ENCODE data around the gene APEX2. TPM values are rescaled to one million over a fixed set of nuclear protein-coding genes. Genes with fewer than 3 reads are reported as not detected.
"Not testable (repeated sequence)": the region's sequence is repeated elsewhere in the genome, so short reads cannot be mapped to it uniquely, and the experiment has no call there.

Gene APEX2
- total RNA-seq, 1 experiment from 2014 or later, result 14.0 TPM

DNA sequence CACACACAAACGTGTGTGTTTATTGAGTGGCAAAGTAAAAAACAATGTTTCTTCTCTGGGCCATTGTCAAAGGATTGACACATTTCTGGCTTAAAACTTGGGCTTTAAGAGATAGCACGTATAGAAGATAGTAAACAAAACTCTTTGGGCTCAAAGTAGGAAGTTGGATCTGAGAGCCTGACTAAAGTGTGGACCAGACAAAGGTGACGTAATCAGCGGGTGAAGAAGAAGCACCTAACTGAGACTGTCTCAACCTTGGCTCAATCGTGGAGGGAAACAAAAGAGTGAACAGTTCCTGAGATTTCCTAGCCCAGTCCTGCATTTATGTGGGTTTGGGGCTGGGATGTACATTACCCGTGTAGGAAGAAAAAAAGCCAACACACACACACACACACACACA, 19.8 kb upstream of the APEX2 start:
- Mint-ChIP-seq H3K4me1 (ENCODE audit: insufficient read depth, unreplicated experiment) (no peaks in the 10 kb centered on the region), H3K9me3 (ENCODE audit: unreplicated experiment) (no peaks in the 10 kb centered on the region), H3K4me3 (ENCODE audit: unreplicated experiment) (no peak overlapping the region), H3K27ac (ENCODE audit: low read depth, unreplicated experiment) (no peak overlapping the region), H3K36me3 (ENCODE audit: insufficient read depth, unreplicated experiment) (no peaks in the 10 kb centered on the region), H3K27me3 (ENCODE audit: insufficient read depth, unreplicated experiment) (peaks cover 66% of the 10 kb centered on the region)
- ChIA-PET POLR2A (no interaction called here), CTCF (interaction anchor here (0.5 kb wide), 1 partner anchor 170 kb away, joined by 3 read pairs; no protein-coding TSS in a partner anchor)
- intact Hi-C loops (cut with micrococcal nuclease), result no loop called here
- TF ChIP-seq CTCF (IDR thresholded peaks at IDR 0.05; ENCODE audit: unreplicated experiment), result no peak
- BruUV-seq (replicated peaks), result no TSS peak
- DNase-seq (ENCODE audit: unreplicated experiment), result no peak

DNA sequence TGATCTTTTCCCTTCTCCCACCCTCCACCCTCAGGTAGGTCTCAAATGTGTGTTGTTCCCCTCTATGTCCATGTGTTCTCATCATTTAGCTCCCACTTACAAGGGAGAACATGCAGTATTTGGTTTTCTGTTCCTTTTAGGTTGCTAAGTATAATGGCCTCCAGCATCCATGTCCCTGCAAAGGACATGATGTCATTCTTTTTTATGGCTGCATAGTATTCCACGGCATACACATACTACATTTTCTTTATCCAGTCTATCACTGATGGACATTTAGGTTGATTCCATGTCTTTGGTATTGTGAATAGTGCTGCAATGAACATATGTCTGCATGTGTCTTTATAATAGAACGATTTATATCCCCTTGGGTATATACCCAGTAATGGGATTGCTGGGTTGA, 16.9 kb upstream of the APEX2 start:
- DNase-seq (ENCODE audit: unreplicated experiment); H3K4me1 Mint-ChIP-seq (ENCODE audit: insufficient read depth, unreplicated experiment); H3K4me3 Mint-ChIP-seq (ENCODE audit: unreplicated experiment); POLR2A ChIA-PET; H3K36me3 Mint-ChIP-seq (ENCODE audit: insufficient read depth, unreplicated experiment); H3K9me3 Mint-ChIP-seq (ENCODE audit: unreplicated experiment); H3K27ac Mint-ChIP-seq (ENCODE audit: low read depth, unreplicated experiment); intact Hi-C loops (cut with micrococcal nuclease); BruUV-seq (replicated peaks): not testable (repeated sequence)
- CTCF ChIA-PET, result interaction anchor here (0.7 kb wide), 1 partner anchor 10 kb away, joined by 3 read pairs; no protein-coding TSS in a partner anchor
- peaks cover 60% of the 10 kb centered on the region for H3K27me3 Mint-ChIP-seq (ENCODE audit: insufficient read depth, unreplicated experiment)

DNA sequence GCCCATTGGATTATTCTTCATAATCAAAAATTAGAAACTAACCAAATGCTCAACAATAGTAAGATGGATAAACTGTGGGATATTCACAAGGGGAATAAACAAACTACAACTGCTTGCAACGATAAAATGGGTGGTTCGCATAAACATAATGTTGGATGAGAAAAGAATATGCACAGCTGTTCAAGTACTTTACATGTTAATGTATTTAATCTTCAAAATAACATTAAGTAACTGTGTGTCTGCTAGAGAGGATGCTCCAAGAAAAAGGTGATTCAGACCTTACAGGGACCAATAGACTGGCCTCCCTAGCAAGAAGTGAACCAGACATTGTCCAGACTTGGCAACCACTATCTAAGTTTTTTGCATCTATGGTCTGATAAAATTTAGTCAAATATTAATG, 8.5 kb upstream of the APEX2 start:
- H3K36me3 Mint-ChIP-seq (ENCODE audit: insufficient read depth, unreplicated experiment), result no peaks in the 10 kb centered on the region

GRCh38 chrX:54992911-54993622, 7.1 kb upstream of the APEX2 start:
- no peaks in the 10 kb centered on the region for H3K36me3 Mint-ChIP-seq (ENCODE audit: insufficient read depth, unreplicated experiment)
- H3K4me3 Mint-ChIP-seq (ENCODE audit: unreplicated experiment), result no peak overlapping the region
- ChIA-PET POLR2A (no interaction called here), CTCF (interaction anchor here (0.6 kb wide), 4 partner anchors 10 to 1056 kb away, joined by 3 to 6 read pairs (median 3); no protein-coding TSS in a partner anchor)
- no peaks in the 10 kb centered on the region for H3K4me1 Mint-ChIP-seq (ENCODE audit: insufficient read depth, unreplicated experiment)
- DNase-seq (ENCODE audit: unreplicated experiment), result no peak
- intact Hi-C loops (cut with micrococcal nuclease), result no loop called here
- H3K27me3 Mint-ChIP-seq (ENCODE audit: insufficient read depth, unreplicated experiment), result peaks cover 69% of the 10 kb centered on the region
- no peak overlapping the region for H3K27ac Mint-ChIP-seq (ENCODE audit: low read depth, unreplicated experiment)
- no peaks in the 10 kb centered on the region for H3K9me3 Mint-ChIP-seq (ENCODE audit: unreplicated experiment)
- no TSS peak for BruUV-seq (replicated peaks)
- TF ChIP-seq CTCF (IDR thresholded peaks at IDR 0.05; ENCODE audit: unreplicated experiment), result no peak

More for the DNA sequence above, 8.5 kb upstream of the APEX2 start:
- intact Hi-C loops (cut with micrococcal nuclease), result no loop called here
- H3K4me3 Mint-ChIP-seq (ENCODE audit: unreplicated experiment), result no peak overlapping the region
- no peaks in the 10 kb centered on the region for H3K9me3 Mint-ChIP-seq (ENCODE audit: unreplicated experiment)
- no TSS peak for BruUV-seq (replicated peaks)
- no peak overlapping the region for H3K27ac Mint-ChIP-seq (ENCODE audit: low read depth, unreplicated experiment)
- H3K27me3 Mint-ChIP-seq (ENCODE audit: insufficient read depth, unreplicated experiment), result peaks cover 75% of the 10 kb centered on the region
- TF ChIP-seq CTCF (IDR thresholded peaks at IDR 0.05; ENCODE audit: unreplicated experiment), result no peak
- no peaks in the 10 kb centered on the region for H3K4me1 Mint-ChIP-seq (ENCODE audit: insufficient read depth, unreplicated experiment)
- POLR2A ChIA-PET, result no interaction called here
- DNase-seq (ENCODE audit: unreplicated experiment), result no peak
- CTCF ChIA-PET, result no interaction called here
